Breast epithelium (tissue), 3 donors: ENCODE measurements around the gene CAMTA1.

Experiments
- POLR2A ChIP-seq: fragments of 450-650 bp; IDR thresholded peaks from one replicate; pipeline ENCODE4 v1.6.1; 2016; ENCODE audit warnings: antibody characterized with exemption, mild to moderate bottlenecking, moderate library complexity
- POLR2AphosphoS5 ChIP-seq, 3 donors: sonication (generic); formaldehyde crosslinking; IDR thresholded peaks; one replicate each; pipeline ENCODE4 v1.6.1; 2017; ENCODE audit warnings: antibody characterized with exemption in 3 of 3
- TF ChIP-seq, protein P1 (sequence below), 3 donors: fragments of 450-650 bp; IDR thresholded peaks; one replicate each; pipeline ENCODE4 v1.5.1; 2016 to 2017; ENCODE audit warnings: antibody characterized with exemption in 3 of 3, mild to moderate bottlenecking in 3 of 3, moderate library complexity in 3 of 3

DNA sequence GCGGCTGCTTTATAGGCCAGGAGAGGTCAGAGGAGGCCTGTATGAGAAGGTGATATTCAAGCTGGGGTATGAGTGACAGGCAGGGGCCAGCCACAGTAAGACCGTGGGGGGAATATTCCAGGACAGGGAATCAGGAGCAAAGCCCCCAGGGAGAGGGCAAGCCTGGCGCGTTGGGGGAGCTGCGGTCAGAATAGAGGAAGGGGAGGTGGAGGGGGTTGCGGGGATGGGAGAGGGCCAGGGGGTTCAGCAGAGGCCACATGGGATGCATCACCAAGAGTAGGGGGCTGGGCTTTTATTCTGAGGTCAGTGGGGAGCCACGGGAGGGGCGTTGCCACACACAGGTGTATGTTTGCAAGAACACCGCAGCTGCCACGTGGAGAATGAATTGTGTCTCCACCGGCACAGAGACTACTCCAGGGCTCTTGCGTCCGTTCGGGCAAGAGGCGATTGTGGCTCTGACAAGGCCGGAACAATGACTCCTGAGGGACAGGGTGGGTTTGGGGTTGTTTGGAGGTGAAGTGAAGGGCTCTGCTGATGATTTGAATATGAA, 901.1 kb downstream of the CAMTA1 start:
- TF ChIP-seq, protein P1, sequence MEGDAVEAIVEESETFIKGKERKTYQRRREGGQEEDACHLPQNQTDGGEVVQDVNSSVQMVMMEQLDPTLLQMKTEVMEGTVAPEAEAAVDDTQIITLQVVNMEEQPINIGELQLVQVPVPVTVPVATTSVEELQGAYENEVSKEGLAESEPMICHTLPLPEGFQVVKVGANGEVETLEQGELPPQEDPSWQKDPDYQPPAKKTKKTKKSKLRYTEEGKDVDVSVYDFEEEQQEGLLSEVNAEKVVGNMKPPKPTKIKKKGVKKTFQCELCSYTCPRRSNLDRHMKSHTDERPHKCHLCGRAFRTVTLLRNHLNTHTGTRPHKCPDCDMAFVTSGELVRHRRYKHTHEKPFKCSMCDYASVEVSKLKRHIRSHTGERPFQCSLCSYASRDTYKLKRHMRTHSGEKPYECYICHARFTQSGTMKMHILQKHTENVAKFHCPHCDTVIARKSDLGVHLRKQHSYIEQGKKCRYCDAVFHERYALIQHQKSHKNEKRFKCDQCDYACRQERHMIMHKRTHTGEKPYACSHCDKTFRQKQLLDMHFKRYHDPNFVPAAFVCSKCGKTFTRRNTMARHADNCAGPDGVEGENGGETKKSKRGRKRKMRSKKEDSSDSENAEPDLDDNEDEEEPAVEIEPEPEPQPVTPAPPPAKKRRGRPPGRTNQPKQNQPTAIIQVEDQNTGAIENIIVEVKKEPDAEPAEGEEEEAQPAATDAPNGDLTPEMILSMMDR (IDR thresholded peaks at IDR 0.05), result no peak
- TF ChIP-seq POLR2A (no peak), POLR2AphosphoS5 (IDR thresholded peaks at IDR 0.05) (no peak)
